GM18519 (cell line): ENCODE measurements around the gene TRIM49D2.
"Not testable (repeated sequence)": the region's sequence is repeated elsewhere in the genome, so short reads cannot be mapped to it uniquely, and the experiment has no call there.

ENCODE experiments used
- ATAC-seq: cut with Tn5 transposase; IDR thresholded peaks from one replicate; pipeline ENCODE4 v1.9.1; 2021; ENCODE audit warnings: mild to moderate bottlenecking, moderate library complexity; ENCODE audit not compliant: unreplicated experiment, low FRiP score

The TRIM49D2 gene, protein sequence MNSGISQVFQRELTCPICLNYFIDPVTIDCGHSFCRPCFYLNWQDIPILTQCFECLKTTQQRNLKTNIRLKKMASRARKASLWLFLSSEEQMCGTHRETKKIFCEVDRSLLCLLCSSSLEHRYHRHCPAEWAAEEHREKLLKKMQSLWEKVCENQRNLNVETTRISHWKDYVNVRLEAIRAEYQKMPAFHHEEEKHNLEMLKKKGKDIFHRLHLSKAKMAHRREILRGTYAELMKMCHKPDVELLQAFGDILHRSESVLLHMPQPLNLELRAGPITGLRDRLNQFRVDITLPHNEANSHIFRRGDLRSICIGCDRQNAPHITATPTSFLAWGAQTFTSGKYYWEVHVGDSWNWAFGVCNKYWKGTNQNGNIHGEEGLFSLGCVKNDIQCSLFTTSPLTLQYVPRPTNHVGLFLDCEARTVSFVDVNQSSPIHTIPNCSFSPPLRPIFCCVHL

DNA sequence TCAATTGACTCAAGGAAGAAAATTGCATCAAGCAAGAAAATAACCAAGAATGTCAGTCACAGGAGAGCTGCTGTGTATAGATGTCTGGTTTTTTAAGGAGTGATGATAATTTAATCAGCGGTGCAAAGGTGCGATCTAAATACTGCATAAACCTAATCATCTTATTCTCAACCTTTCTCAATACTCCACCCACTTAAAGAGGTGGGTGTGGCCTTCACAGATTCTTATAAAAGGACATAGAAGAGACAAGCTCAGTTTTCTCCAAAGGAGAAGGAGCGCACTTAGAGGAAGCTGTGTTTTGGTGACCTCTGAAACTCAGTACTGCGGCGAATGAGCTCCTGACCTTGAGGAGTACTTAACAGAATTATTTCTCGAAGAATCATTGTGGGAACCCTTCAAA, at the start of gene TRIM49D2:
Gene TRIM49D2, plus strand, starts transcription at position 301 of the 400 bp plus-strand sequence. CDS start 2,698 bp downstream, outside the sequence.
- not testable (repeated sequence) for ATAC-seq

DNA sequence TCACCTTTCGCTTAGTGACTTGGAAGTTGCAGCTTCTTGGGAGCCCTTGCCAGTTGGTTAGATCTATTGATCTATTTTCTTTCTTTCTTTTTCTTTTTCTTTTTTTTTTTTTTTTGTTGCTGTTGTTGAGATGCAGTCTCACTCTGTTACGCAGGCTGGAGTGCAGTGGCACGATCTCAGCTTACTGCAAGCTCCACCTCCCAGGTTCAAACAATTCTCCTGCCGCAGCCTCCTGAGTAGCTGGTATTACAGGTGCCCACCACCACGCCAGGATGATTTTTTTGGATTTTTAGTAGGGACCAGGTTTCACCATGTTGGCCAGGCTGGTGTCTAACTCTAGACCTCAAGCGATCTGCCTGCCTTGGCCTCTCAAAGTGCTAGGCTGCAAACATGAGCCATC, 46.4 kb upstream of the TRIM49D2 start:
- ATAC-seq = not testable (repeated sequence)

GRCh38 chr11:89893245-89893644, 30.6 kb upstream of the TRIM49D2 start:
- not testable (repeated sequence) for ATAC-seq

GRCh38 chr11:89900809-89901208, 23.1 kb upstream of the TRIM49D2 start:
- not testable (repeated sequence) for ATAC-seq

DNA sequence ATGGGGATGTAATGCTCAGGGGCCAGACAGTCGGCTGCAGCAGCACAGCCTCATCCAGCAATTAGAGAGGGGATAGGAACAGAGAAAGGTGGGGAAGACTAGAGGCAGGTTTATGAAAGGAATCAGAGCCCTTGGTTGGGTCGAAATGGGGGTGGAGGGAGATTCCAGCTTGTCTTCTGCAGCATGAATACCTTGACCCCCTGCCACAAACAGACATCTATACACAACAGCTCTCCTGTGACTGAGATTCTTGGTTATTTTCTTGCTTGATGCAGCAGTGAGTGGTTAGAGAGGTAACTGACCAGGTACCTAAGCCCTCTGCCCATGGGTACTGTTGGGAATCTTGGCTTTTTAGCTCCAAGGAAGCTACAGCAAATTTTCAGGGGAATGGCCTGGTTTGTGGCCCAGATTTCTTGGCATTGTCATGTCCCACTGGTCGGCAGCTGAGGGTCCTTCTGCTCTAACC, 1.6 kb upstream of the TRIM49D2 start, which contains the start of gene TRIM49D1:
Gene TRIM49D1, minus strand, starts transcription at position 51 of the 466 bp plus-strand sequence. CDS start 4,535 bp downstream, outside the sequence.
- ATAC-seq = no peak

DNA sequence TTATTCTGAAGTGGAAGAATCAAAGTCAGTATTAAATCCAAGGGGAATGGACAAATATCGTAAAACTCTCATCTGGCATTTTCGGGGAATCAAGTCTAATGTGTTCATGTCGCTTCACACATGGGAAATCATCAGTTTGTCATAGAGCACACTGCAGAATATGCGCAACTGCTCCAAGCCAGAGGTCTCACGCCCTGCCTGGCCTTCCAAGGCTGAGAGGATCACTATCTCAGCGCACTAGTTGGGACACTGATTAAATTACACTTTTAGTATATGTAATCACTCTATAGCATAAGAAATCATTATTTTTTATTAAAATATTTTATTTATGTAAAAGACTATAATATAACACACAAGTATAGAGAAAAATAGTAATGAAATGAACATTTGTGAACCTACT, 37.0 kb downstream of the TRIM49D2 start:
- ATAC-seq = not testable (repeated sequence)

- ATAC-seq = not testable (repeated sequence)
These were observed 41.9 kb downstream of the TRIM49D2 start, which contains the start of gene TRIM64 for GRCh38 chr11:89965737-89966136. Gene TRIM64 (plus strand): TSS chr11:89966037. CDS start chr11:89968504, 2,467 bp downstream.
